GM12878 (cell line): ENCODE data around the gene NT5DC3.

Experiments used
- BHLHE40 ChIP-seq, 2 experiments: fragments of 450-650 bp in 1 of 2; IDR thresholded peaks; 2 replicates each; pipeline ENCODE4 v1.6.1; 2011 to 2017; ENCODE audit warnings: low read depth in 2 of 2, borderline replicate concordance in 1 of 2, improper control_type of control experiment in 1 of 2, low read length in 1 of 2, mild to moderate bottlenecking in 1 of 2
- BRCA1 ChIP-seq: IDR thresholded peaks from 2 replicates; pipeline ENCODE4 v1.6.1; 2011; ENCODE audit warnings: low read depth, low read length, improper control_type of control experiment
- CBFB ChIP-seq: IDR thresholded peaks from 2 replicates; pipeline ENCODE4 v1.6.1; 2016; ENCODE audit warnings: antibody characterized with exemption, low read depth
- CTCF ChIP-seq, 3 experiments: IDR thresholded peaks in 2 of 3; conservative IDR thresholded peaks in 1 of 3; 2 replicates each; pipeline ENCODE4 v1.5.1; 2011; ENCODE audit warnings: low read depth in 3 of 3, low read length in 3 of 3, mild to moderate bottlenecking in 3 of 3, control low read depth in 2 of 3, moderate library complexity in 2 of 3, inconsistent platforms in 1 of 3, mixed read lengths in 1 of 3; ENCODE audit not compliant: control insufficient read depth in 2 of 3, insufficient read depth in 1 of 3; ENCODE audit errors: extremely low read depth in 1 of 3
- GABPA ChIP-seq: IDR thresholded peaks from 2 replicates; pipeline ENCODE4 v1.6.1; 2014; ENCODE audit warnings: antibody characterized with exemption, low read depth, mild to moderate bottlenecking, inconsistent platforms
- KAT2A ChIP-seq: conservative IDR thresholded peaks from 2 replicates; pipeline ENCODE4 v1.6.1; 2011; ENCODE audit warnings: low read depth, low read length; ENCODE audit not compliant: control insufficient read depth
- LARP7 ChIP-seq: fragments of 450-650 bp; IDR thresholded peaks from 2 replicates; pipeline ENCODE4 v1.6.1; 2017; ENCODE audit warnings: mild to moderate bottlenecking
- POLR2A ChIP-seq: IDR thresholded peaks from 2 replicates; pipeline ENCODE4 v1.6.1; 2011; ENCODE audit warnings: low read depth, mild to moderate bottlenecking, low read length
- POLR2AphosphoS5 ChIP-seq: IDR thresholded peaks from 2 replicates; pipeline ENCODE4 v1.6.1; 2011; ENCODE audit warnings: mild to moderate bottlenecking, low read length, inconsistent platforms
- RBBP5 ChIP-seq: fragments of 200-600 bp; sonication (generic); conservative IDR thresholded peaks from 2 replicates; pipeline ENCODE4 v1.6.1; 2016
- SMC3 ChIP-seq: IDR thresholded peaks from 2 replicates; pipeline ENCODE4 v1.6.1; 2011; ENCODE audit warnings: low read length, improper control_type of control experiment, borderline replicate concordance
- TAF1 ChIP-seq: IDR thresholded peaks from 2 replicates; pipeline ENCODE4 v1.6.1; 2011; ENCODE audit warnings: mild to moderate bottlenecking, low read depth, low read length, borderline replicate concordance
- YY1 ChIP-seq: IDR thresholded peaks from 2 replicates; pipeline ENCODE4 v1.6.1; 2011; ENCODE audit warnings: low read depth, mild to moderate bottlenecking, low read length
- ZNF24 ChIP-seq: fragments of 450-650 bp; IDR thresholded peaks from 2 replicates; pipeline ENCODE4 v1.6.1; 2017; ENCODE audit warnings: antibody characterized with exemption, mild to moderate bottlenecking

- no peak for TF ChIP-seq GABPA
- no peak for TF ChIP-seq YY1
- TF ChIP-seq RBBP5: no peak
- TF ChIP-seq SMC3: peak; percentile 67; the same call in 1 of the 2 replicates
- TF ChIP-seq CBFB: no peak
- no peak for TF ChIP-seq ZNF24
- TF ChIP-seq POLR2AphosphoS5: no peak
- peak; percentile 41 to 74 (median 63); a peak in 5 of 6 replicates for TF ChIP-seq CTCF (IDR thresholded peaks at IDR 0.05 in 2 of 3, conservative IDR thresholded peaks at IDR 0.05 in 1 of 3; ENCODE audit: control insufficient read depth in 2 of 3, extremely low read depth in 1 of 3, insufficient read depth in 1 of 3, low read depth in 3 of 3, low read length in 3 of 3)
- TF ChIP-seq POLR2A: no peak
- no peak for TF ChIP-seq BRCA1
- TF ChIP-seq KAT2A: no peak
- no peak for TF ChIP-seq TAF1
- no peak for TF ChIP-seq LARP7
- TF ChIP-seq BHLHE40 (IDR thresholded peaks at IDR 0.05; ENCODE audit: borderline replicate concordance in 1 of 2, low read depth in 2 of 2, low read length in 1 of 2): no peak
Measured at GRCh38 chr12:103884316-103884715, 43.3 kb upstream of the NT5DC3 start.
